ENCODE measurements around the gene ZC3H13.

The ZC3H13 gene

GRCh38 chr13:46012404-46012803 lies 40.1 kb downstream of the ZC3H13 start:
- Histone ChIP-seq H3K18ac (ENCODE audit: low read length) (no peak overlapping the region), H4K8ac (ENCODE audit: low read depth, low read length) (no peak overlapping the region), H2AFZ (ENCODE audit: low read length) (no peak overlapping the region), H3K14ac (ENCODE audit: low read length) (no peak overlapping the region), H2BK120ac (ENCODE audit: low read depth, low read length) (no peak overlapping the region), H3K9ac (ENCODE audit: low read depth, low read length, poor library complexity) (no peak overlapping the region), H3K27ac (replicated peaks; ENCODE audit: low read length) (no peak overlapping the region), H3K27me3 (ENCODE audit: control insufficient read depth in 3 of 3, insufficient read depth in 3 of 3, low read depth in 1 of 3, low read length in 3 of 3) (no peaks in the 10 kb centered on the region), H2AK5ac (ENCODE audit: low read depth, low read length) (no peak overlapping the region), H3K4me2 (ENCODE audit: insufficient read depth, low read length, poor library complexity, severe bottlenecking) (no peak overlapping the region), H2BK15ac (ENCODE audit: low read length) (no peak overlapping the region), H2BK12ac (ENCODE audit: low read length) (no peak overlapping the region), H3K4me3 (ENCODE audit: low read length in 2 of 2) (no peak overlapping the region), H3K9me3 (replicated peaks in 1 of 2; ENCODE audit: control insufficient read depth in 2 of 2, insufficient read depth in 1 of 2, low read depth in 1 of 2, low read length in 2 of 2) (no peaks in the 10 kb centered on the region), H3K4ac (ENCODE audit: low read length) (no peak overlapping the region), H4K91ac (ENCODE audit: low read depth, low read length, poor library complexity) (no peak overlapping the region), H2BK5ac (ENCODE audit: low read length) (no peak overlapping the region), H3K4me1 (ENCODE audit: control insufficient read depth in 2 of 2, insufficient read depth in 1 of 2, low read depth in 1 of 2, low read length in 2 of 2) (no peaks in the 10 kb centered on the region), H3K23ac (ENCODE audit: low read depth, low read length, poor library complexity) (no peak overlapping the region), H3K36me3 (replicated peaks in 1 of 2; ENCODE audit: control insufficient read depth in 2 of 2, insufficient read depth in 2 of 2, low read length in 2 of 2) (peaks cover 2 to 98% of the 10 kb centered on the region in 2 donors), H3K79me1 (ENCODE audit: low read depth, low read length) (no peaks in the 10 kb centered on the region)
- no peak for DNase-seq (ENCODE audit: low spot score)

- Histone ChIP-seq H3K4me2 (ENCODE audit: insufficient read depth, low read length, poor library complexity, severe bottlenecking) (no peak overlapping the region), H3K27me3 (ENCODE audit: control insufficient read depth in 3 of 3, insufficient read depth in 3 of 3, low read depth in 1 of 3, low read length in 3 of 3) (no peaks in the 10 kb centered on the region), H3K4me3 (ENCODE audit: low read length in 2 of 2) (no peak overlapping the region), H2BK15ac (ENCODE audit: low read length) (no peak overlapping the region), H2BK5ac (ENCODE audit: low read length) (no peak overlapping the region), H3K18ac (ENCODE audit: low read length) (no peak overlapping the region), H3K79me1 (ENCODE audit: low read depth, low read length) (no peaks in the 10 kb centered on the region), H3K9ac (ENCODE audit: low read depth, low read length, poor library complexity) (no peak overlapping the region), H3K36me3 (replicated peaks in 1 of 2; ENCODE audit: control insufficient read depth in 2 of 2, insufficient read depth in 2 of 2, low read length in 2 of 2) (peaks cover 5 to 98% of the 10 kb centered on the region in 2 donors), H3K27ac (replicated peaks; ENCODE audit: low read length) (no peak overlapping the region), H3K23ac (ENCODE audit: low read depth, low read length, poor library complexity) (no peak overlapping the region), H4K91ac (ENCODE audit: low read depth, low read length, poor library complexity) (no peak overlapping the region), H3K9me3 (replicated peaks in 1 of 2; ENCODE audit: control insufficient read depth in 2 of 2, insufficient read depth in 1 of 2, low read depth in 1 of 2, low read length in 2 of 2) (no peaks in the 10 kb centered on the region), H2AFZ (ENCODE audit: low read length) (no peak overlapping the region), H3K14ac (ENCODE audit: low read length) (no peak overlapping the region), H3K4ac (ENCODE audit: low read length) (no peak overlapping the region), H4K8ac (ENCODE audit: low read depth, low read length) (no peak overlapping the region), H3K4me1 (ENCODE audit: control insufficient read depth in 2 of 2, insufficient read depth in 1 of 2, low read depth in 1 of 2, low read length in 2 of 2) (no peaks in the 10 kb centered on the region), H2AK5ac (ENCODE audit: low read depth, low read length) (no peak overlapping the region), H2BK12ac (ENCODE audit: low read length) (no peak overlapping the region), H2BK120ac (ENCODE audit: low read depth, low read length) (no peak overlapping the region)
- no CpG with 5 or more reads among the region's 6 CpGs for WGBS, 2 donors (ENCODE audit: extremely low coverage in 2 of 2, insufficient read length in 2 of 2, insufficient replicate concordance in 1 of 2)
- DNase-seq (ENCODE audit: low spot score), result no peak
Measured at GRCh38 chr13:46010148-46010547, 42.4 kb downstream of the ZC3H13 start.

- Histone ChIP-seq H4K91ac (ENCODE audit: low read depth, low read length, poor library complexity) (no peak overlapping the region), H4K8ac (ENCODE audit: low read depth, low read length) (no peak overlapping the region), H2BK15ac (ENCODE audit: low read length) (no peak overlapping the region), H3K14ac (ENCODE audit: low read length) (no peak overlapping the region), H3K4me2 (ENCODE audit: insufficient read depth, low read length, poor library complexity, severe bottlenecking) (no peak overlapping the region), H3K4me1 (ENCODE audit: control insufficient read depth in 2 of 2, insufficient read depth in 1 of 2, low read depth in 1 of 2, low read length in 2 of 2) (no peaks in the 10 kb centered on the region), H3K9ac (ENCODE audit: low read depth, low read length, poor library complexity) (no peak overlapping the region), H3K4me3 (ENCODE audit: low read length in 2 of 2) (no peak overlapping the region), H2AFZ (ENCODE audit: low read length) (no peak overlapping the region), H2BK5ac (ENCODE audit: low read length) (no peak overlapping the region), H3K18ac (ENCODE audit: low read length) (no peak overlapping the region), H3K23ac (ENCODE audit: low read depth, low read length, poor library complexity) (no peak overlapping the region), H3K36me3 (replicated peaks in 1 of 2; ENCODE audit: control insufficient read depth in 2 of 2, insufficient read depth in 2 of 2, low read length in 2 of 2) (peaks cover 5 to 97% of the 10 kb centered on the region in 2 donors), H3K79me1 (ENCODE audit: low read depth, low read length) (no peaks in the 10 kb centered on the region), H3K27me3 (ENCODE audit: control insufficient read depth in 3 of 3, insufficient read depth in 3 of 3, low read depth in 1 of 3, low read length in 3 of 3) (no peaks in the 10 kb centered on the region), H3K4ac (ENCODE audit: low read length) (no peak overlapping the region), H2AK5ac (ENCODE audit: low read depth, low read length) (no peak overlapping the region), H3K9me3 (replicated peaks in 1 of 2; ENCODE audit: control insufficient read depth in 2 of 2, insufficient read depth in 1 of 2, low read depth in 1 of 2, low read length in 2 of 2) (no peaks in the 10 kb centered on the region), H3K27ac (replicated peaks; ENCODE audit: low read length) (no peak overlapping the region), H2BK120ac (ENCODE audit: low read depth, low read length) (no peak overlapping the region), H2BK12ac (ENCODE audit: low read length) (no peak overlapping the region)
- WGBS, 2 donors (ENCODE audit: extremely low coverage in 2 of 2, insufficient read length in 2 of 2, insufficient replicate concordance in 1 of 2), result no CpG with 5 or more reads among the region's 2 CpGs
- no peak for DNase-seq (ENCODE audit: low spot score)
Measured at GRCh38 chr13:46008631-46009030, 43.9 kb downstream of the ZC3H13 start.

- Histone ChIP-seq H3K23ac (ENCODE audit: low read depth, low read length, poor library complexity) (no peak overlapping the region), H3K4me2 (ENCODE audit: insufficient read depth, low read length, poor library complexity, severe bottlenecking) (no peak overlapping the region), H3K4me1 (ENCODE audit: control insufficient read depth in 2 of 2, insufficient read depth in 1 of 2, low read depth in 1 of 2, low read length in 2 of 2) (no peaks in the 10 kb centered on the region), H3K4ac (ENCODE audit: low read length) (no peak overlapping the region), H2BK120ac (ENCODE audit: low read depth, low read length) (no peak overlapping the region), H2BK5ac (ENCODE audit: low read length) (no peak overlapping the region), H3K36me3 (replicated peaks in 1 of 2; ENCODE audit: control insufficient read depth in 2 of 2, insufficient read depth in 2 of 2, low read length in 2 of 2) (peaks cover 8 to 98% of the 10 kb centered on the region in 2 donors), H3K27me3 (ENCODE audit: control insufficient read depth in 3 of 3, insufficient read depth in 3 of 3, low read depth in 1 of 3, low read length in 3 of 3) (no peaks in the 10 kb centered on the region), H3K14ac (ENCODE audit: low read length) (no peak overlapping the region), H3K79me1 (ENCODE audit: low read depth, low read length) (no peaks in the 10 kb centered on the region), H2AFZ (ENCODE audit: low read length) (no peak overlapping the region), H3K4me3 (ENCODE audit: low read length in 2 of 2) (no peak overlapping the region), H4K91ac (ENCODE audit: low read depth, low read length, poor library complexity) (no peak overlapping the region), H2BK15ac (ENCODE audit: low read length) (no peak overlapping the region), H2BK12ac (ENCODE audit: low read length) (no peak overlapping the region), H3K9ac (ENCODE audit: low read depth, low read length, poor library complexity) (no peak overlapping the region), H3K18ac (ENCODE audit: low read length) (no peak overlapping the region), H3K9me3 (replicated peaks in 1 of 2; ENCODE audit: control insufficient read depth in 2 of 2, insufficient read depth in 1 of 2, low read depth in 1 of 2, low read length in 2 of 2) (no peaks in the 10 kb centered on the region), H2AK5ac (ENCODE audit: low read depth, low read length) (no peak overlapping the region), H3K27ac (replicated peaks; ENCODE audit: low read length) (no peak overlapping the region), H4K8ac (ENCODE audit: low read depth, low read length) (no peak overlapping the region)
- no peak for DNase-seq (ENCODE audit: low spot score)
- WGBS, 2 donors (ENCODE audit: extremely low coverage in 2 of 2, insufficient read length in 2 of 2, insufficient replicate concordance in 1 of 2), result no CpG with 5 or more reads among the region's 6 CpGs
Measured at GRCh38 chr13:46006688-46007452, 45.7 kb downstream of the ZC3H13 start.
